ENCODE results near the gene RBMY1F.
"Not testable (repeated sequence)": the region's sequence is repeated elsewhere in the genome, so short reads cannot be mapped to it uniquely, and the experiment has no call there.

RBMY1F gene

DNA sequence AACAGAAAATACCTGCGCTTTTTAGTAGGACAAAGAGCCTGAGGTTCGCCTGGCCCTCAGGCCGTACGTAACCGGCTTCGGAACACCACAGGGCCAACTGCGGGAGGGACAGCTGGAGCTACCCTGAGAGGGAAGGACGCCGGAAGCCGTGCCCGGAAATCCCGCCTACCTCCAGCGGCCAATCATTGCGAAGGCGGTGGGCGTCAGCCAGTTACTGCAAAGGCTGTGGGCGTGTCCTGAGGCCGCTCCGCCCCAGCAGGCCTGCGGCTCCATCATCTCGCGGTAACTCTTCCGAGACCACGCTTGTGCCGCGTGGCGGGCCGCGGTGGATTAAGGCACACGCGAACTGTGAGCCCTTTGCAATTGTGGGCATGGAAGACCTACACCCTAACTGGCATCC is at the start of gene RBMY1F:
RBMY1F (minus strand) TSS at position 101 of the 400 bp plus-strand sequence. CDS start 1,954 bp downstream, outside the sequence.
- not testable (repeated sequence) for H3K27me3 ChIP-seq (ENCODE audit: insufficient read depth, low read length); H3K27ac ChIP-seq (ENCODE audit: low read length); H3K4me1 ChIP-seq (ENCODE audit: insufficient read depth, low read length); H3K9ac ChIP-seq (ENCODE audit: low read depth, low read length); H3K36me3 ChIP-seq (ENCODE audit: insufficient read depth, low read depth, low read length); H3K9me3 ChIP-seq (ENCODE audit: insufficient read depth, low read depth, low read length); H3K4me3 ChIP-seq (ENCODE audit: low read length)

DNA sequence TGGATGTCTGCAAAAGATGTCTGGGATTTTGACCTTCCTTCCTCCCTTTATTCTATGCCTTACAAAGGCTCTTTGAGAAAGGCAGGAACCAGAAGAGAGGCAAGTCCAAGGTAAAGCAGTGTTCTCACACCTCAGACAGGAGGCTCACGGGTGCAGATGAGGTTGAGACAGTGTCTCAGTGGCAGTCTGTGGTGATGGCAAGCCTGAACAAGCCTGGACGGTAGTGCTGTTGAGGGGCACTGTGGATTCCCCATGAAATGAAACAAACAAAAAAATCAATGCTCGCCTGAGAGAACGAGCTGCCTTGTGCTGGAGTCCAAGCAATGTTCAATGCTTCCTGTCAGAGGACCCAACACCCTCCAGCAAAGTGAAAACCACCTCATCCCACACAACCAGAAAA is 31.6 kb downstream of the RBMY1F start:
- H3K4me3 ChIP-seq (ENCODE audit: low read length); H3K27ac ChIP-seq (ENCODE audit: low read length); H3K27me3 ChIP-seq (ENCODE audit: insufficient read depth, low read length); H3K4me1 ChIP-seq (ENCODE audit: insufficient read depth, low read length); H3K36me3 ChIP-seq (ENCODE audit: insufficient read depth, low read depth, low read length); H3K9ac ChIP-seq (ENCODE audit: low read depth, low read length); H3K9me3 ChIP-seq (ENCODE audit: insufficient read depth, low read depth, low read length): not testable (repeated sequence)

DNA sequence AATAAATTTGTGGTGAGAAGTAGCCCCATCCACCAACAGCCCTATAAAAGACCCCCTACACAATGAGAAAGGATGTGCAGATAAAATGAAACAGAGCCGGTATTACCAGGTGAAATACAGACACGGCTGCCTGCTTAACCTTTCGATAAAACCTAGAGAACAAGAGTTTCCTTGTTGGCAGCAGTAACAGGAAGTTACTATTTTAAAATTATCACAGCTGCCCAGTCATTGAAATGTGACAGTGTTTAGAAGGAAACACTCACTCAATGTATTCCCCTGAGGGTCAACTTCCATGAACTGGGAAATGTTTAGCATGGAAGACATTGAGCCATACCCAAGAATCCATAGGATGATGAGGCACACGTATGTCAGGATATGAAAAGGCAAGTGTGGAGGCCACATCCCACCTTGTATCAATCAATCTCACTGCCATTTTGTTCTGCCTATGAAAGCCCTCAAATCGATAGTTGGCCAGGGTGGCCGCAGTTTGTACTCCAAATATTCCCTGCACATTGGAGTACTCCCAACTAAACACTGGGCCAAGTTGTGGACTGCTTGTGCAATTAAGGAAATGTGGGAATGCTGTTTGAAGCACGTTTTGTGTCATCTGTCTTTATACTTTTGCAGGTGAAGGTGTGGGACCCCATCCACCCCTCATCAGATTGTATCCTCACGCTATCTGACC is 41.6 kb downstream of the RBMY1F start:
- H3K4me3 ChIP-seq (ENCODE audit: low read length); H3K9ac ChIP-seq (ENCODE audit: low read depth, low read length); H3K4me1 ChIP-seq (ENCODE audit: insufficient read depth, low read length); H3K27me3 ChIP-seq (ENCODE audit: insufficient read depth, low read length); H3K9me3 ChIP-seq (ENCODE audit: insufficient read depth, low read depth, low read length); H3K27ac ChIP-seq (ENCODE audit: low read length); H3K36me3 ChIP-seq (ENCODE audit: insufficient read depth, low read depth, low read length): not testable (repeated sequence)

DNA sequence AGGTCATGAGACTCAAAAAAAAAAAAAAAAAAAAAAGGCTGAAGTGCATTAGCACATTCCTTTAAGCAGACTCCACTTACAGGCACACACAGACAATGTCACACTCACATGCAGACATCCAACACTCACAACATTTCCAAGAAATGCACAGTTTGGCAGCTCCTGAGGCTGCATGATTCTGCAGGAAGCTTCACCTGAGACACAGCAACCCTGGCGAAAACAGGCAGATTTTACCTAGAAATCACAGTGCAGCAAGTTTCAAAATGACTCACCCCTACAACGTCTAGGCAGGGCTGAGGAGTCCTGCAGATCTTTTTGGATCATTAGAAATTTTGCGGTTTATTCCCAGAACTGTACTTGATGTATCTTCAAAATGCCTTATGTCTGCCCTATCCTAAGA is 48.0 kb downstream of the RBMY1F start:
- H3K27me3 ChIP-seq (ENCODE audit: insufficient read depth, low read length); H3K4me3 ChIP-seq (ENCODE audit: low read length); H3K9ac ChIP-seq (ENCODE audit: low read depth, low read length); H3K27ac ChIP-seq (ENCODE audit: low read length); H3K36me3 ChIP-seq (ENCODE audit: insufficient read depth, low read depth, low read length); H3K9me3 ChIP-seq (ENCODE audit: insufficient read depth, low read depth, low read length); H3K4me1 ChIP-seq (ENCODE audit: insufficient read depth, low read length): not testable (repeated sequence)

DNA sequence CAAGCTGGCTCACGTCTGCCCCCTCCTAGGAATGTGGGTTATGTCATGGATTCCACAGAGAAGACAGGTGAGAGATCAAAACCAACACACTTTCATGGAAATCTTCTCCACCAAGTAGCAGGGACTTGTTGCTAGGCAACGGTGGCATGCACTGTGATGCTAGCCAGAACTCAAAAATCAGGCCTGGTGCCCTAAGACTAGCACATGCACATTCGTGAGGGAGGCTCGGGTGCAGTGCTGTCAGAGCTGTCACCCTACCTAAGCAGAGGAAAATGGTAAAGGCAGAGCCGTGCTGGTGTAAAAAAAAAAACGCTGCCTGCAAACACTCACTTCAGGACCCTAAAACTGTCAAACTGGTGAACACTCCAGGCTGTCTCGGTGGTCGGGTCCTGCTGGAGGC is 52.2 kb downstream of the RBMY1F start:
- not testable (repeated sequence) for H3K9ac ChIP-seq (ENCODE audit: low read depth, low read length); H3K4me1 ChIP-seq (ENCODE audit: insufficient read depth, low read length); H3K9me3 ChIP-seq (ENCODE audit: insufficient read depth, low read depth, low read length); H3K27ac ChIP-seq (ENCODE audit: low read length); H3K4me3 ChIP-seq (ENCODE audit: low read length); H3K27me3 ChIP-seq (ENCODE audit: insufficient read depth, low read length); H3K36me3 ChIP-seq (ENCODE audit: insufficient read depth, low read depth, low read length)
